Endothelial cell of umbilical vein (primary cell): ENCODE data around the gene MCM9. TPM values are rescaled to one million over a fixed set of nuclear protein-coding genes. Genes with fewer than 3 reads are reported as not detected.

Experiments
- BruUV-seq: library from RNA; stranded (reverse); fragments of 400-500 nt; replicated peaks from 2 replicates; lab custom pipeline; 2021; lab: Mats Ljungman, UMichigan
- CTCF ChIA-PET: fragments of 300-600, 350-600 bp; sonication (Branson Sonifier 250); formaldehyde crosslinking; loops from one replicate; lab custom pipeline; 2021; ENCODE audit warnings: antibody characterized with exemption, inconsistent platforms; lab: Charles Lee
- POLR2A ChIA-PET: fragments of 300-600, 350-600 bp; sonication (Branson Sonifier 250); formaldehyde crosslinking; loops from one replicate; lab custom pipeline; 2021; ENCODE audit warnings: antibody characterized with exemption, inconsistent platforms; lab: Charles Lee
- DNase-seq: peaks from one replicate; pipeline ENCODE4 v3.0.0-alpha.2; 2011; ENCODE audit warnings: low read depth, low spot score
- FAIRE-seq: peaks from 2 replicates; lab custom pipeline; 2011; peaks lifted over from hg19 to GRCh38; lab: Jason Lieb, UNC
- H2AFZ ChIP-seq: 2 replicates; pipeline ENCODE4 v1.6.0; 2012; ENCODE audit warnings: low read depth, low read length, control low read depth, inconsistent platforms
- H3K27ac ChIP-seq: 2 replicates; pipeline ENCODE4 v1.5.1; 2011; ENCODE audit warnings: low read depth, mild to moderate bottlenecking, control low read depth, low read length, moderate library complexity; ENCODE audit not compliant: insufficient read depth
- H3K27me3 ChIP-seq, 2 experiments: 2 replicates each; pipeline versions ENCODE4 v1.6.0 to v1.6.1; 2011; ENCODE audit warnings: low read length in 2 of 2, mixed read lengths in 1 of 2; ENCODE audit not compliant: control insufficient read depth in 2 of 2, insufficient read depth in 2 of 2
- H3K36me3 ChIP-seq, 2 experiments: 2 replicates in 1 of 2; 3 replicates in 1 of 2; pipeline ENCODE4 v1.5.1; 2011; ENCODE audit warnings: low read length in 2 of 2, mild to moderate bottlenecking in 1 of 2, moderate library complexity in 1 of 2; ENCODE audit not compliant: control insufficient read depth in 2 of 2, insufficient read depth in 2 of 2; ENCODE audit errors: extremely low read depth in 1 of 2
- H3K4me1 ChIP-seq: 3 replicates; pipeline ENCODE4 v1.5.1; 2011; ENCODE audit warnings: mild to moderate bottlenecking, low read length; ENCODE audit not compliant: control insufficient read depth, insufficient read depth; ENCODE audit errors: extremely low read depth
- H3K4me2 ChIP-seq: 2 replicates; pipeline ENCODE4 v1.6.1; 2011; ENCODE audit warnings: low read length, control low read depth, mixed read lengths; ENCODE audit not compliant: insufficient read depth
- H3K4me3 ChIP-seq, 3 experiments: fragments of 200-600 bp in 1 of 3; sonication (generic), shearing (Covaris generic) in 1 of 3; replicated peaks in 1 of 3; 2 replicates each; pipeline ENCODE4 v1.5.1; 2011 to 2016; ENCODE audit warnings: control low read depth in 3 of 3, low read length in 3 of 3, mild to moderate bottlenecking in 2 of 3, inconsistent platforms in 1 of 3, low read depth in 1 of 3, moderate library complexity in 1 of 3; ENCODE audit not compliant: insufficient read depth in 1 of 3
- H3K79me2 ChIP-seq: 2 replicates; pipeline ENCODE4 v1.6.0; 2012; ENCODE audit warnings: low read length, inconsistent platforms; ENCODE audit not compliant: control insufficient read depth, insufficient read depth
- H3K9ac ChIP-seq: replicated peaks from 2 replicates; pipeline ENCODE3; 2011; ENCODE audit warnings: low read length, control low read depth; ENCODE audit not compliant: insufficient read depth; ENCODE audit errors: extremely low read depth
- H3K9me1 ChIP-seq: replicated peaks from 3 replicates; pipeline ENCODE4 v1.6.0; 2011; ENCODE audit warnings: mild to moderate bottlenecking, low read length; ENCODE audit not compliant: control insufficient read depth, insufficient read depth; ENCODE audit errors: extremely low read depth
- H3K9me3 ChIP-seq: replicated peaks from 2 replicates; pipeline ENCODE4 v1.5.1; 2012; ENCODE audit warnings: low read length, inconsistent platforms; ENCODE audit not compliant: control insufficient read depth, insufficient read depth
- H4K20me1 ChIP-seq: replicated peaks from 2 replicates; pipeline ENCODE3; 2011; ENCODE audit warnings: mild to moderate bottlenecking, low read length; ENCODE audit not compliant: control insufficient read depth, insufficient read depth; ENCODE audit errors: extremely low read depth
- EZH2 ChIP-seq: IDR thresholded peaks from 2 replicates; pipeline ENCODE4 v1.6.1; 2012; ENCODE audit warnings: borderline replicate concordance, low read depth, mild to moderate bottlenecking, moderate library complexity, low read length, inconsistent platforms; ENCODE audit not compliant: severe bottlenecking
- FOS ChIP-seq: IDR thresholded peaks from 2 replicates; pipeline ENCODE4 v1.6.1; 2011; ENCODE audit warnings: mild to moderate bottlenecking, low read length, moderate library complexity, borderline replicate concordance; ENCODE audit not compliant: insufficient read depth
- GATA2 ChIP-seq: IDR thresholded peaks from 2 replicates; pipeline ENCODE4 v1.7.0; 2011; ENCODE audit warnings: low read depth, mild to moderate bottlenecking, moderate library complexity, mixed read lengths, low read length; ENCODE audit not compliant: insufficient read length, insufficient read depth
- JUN ChIP-seq: IDR thresholded peaks from 2 replicates; pipeline ENCODE4 v1.6.1; 2011; ENCODE audit warnings: borderline replicate concordance, low read depth; ENCODE audit not compliant: insufficient read length, insufficient read depth
- MYC ChIP-seq: IDR thresholded peaks from one replicate; pipeline ENCODE4 v1.6.1; 2011; ENCODE audit warnings: mild to moderate bottlenecking, low read depth, low read length
- POLR2A ChIP-seq: IDR thresholded peaks from 2 replicates; pipeline ENCODE4 v1.6.1; 2012; ENCODE audit warnings: low read depth, mild to moderate bottlenecking, control low read depth, low read length
- POLR2AphosphoS5 ChIP-seq: IDR thresholded peaks from 2 replicates; pipeline ENCODE4 v1.6.1; 2012; ENCODE audit warnings: low read depth, mild to moderate bottlenecking, control low read depth, low read length, moderate library complexity; ENCODE audit not compliant: insufficient read depth
- dilution Hi-C: fragments of 300-500 bp; cut with MboI; formaldehyde crosslinking; loops from one replicate; pipeline ENCODE4 v1.15.0; 2019; ENCODE audit warnings: low sequenced_read_pairs; ENCODE audit not compliant: extremely low pct_ligation_motif_present
- intact Hi-C: fragments of 100-400 bp; cut with micrococcal nuclease; formaldehyde crosslinking; loops from one replicate; pipeline ENCODE4 v1.10.0; 2022
- polyA plus RNA-seq, 4 experiments: library from polyadenylated mRNA; depleted of rRNA in 3 of 4; stranded (reverse) in 3 of 4; unstranded in 1 of 4; fragments of >200 nt; gene quantifications; 2 replicates each; pipeline versions ENCODE4 v1.2.1 to v1.2.3, GENCODE V29; 2011 to 2012; ENCODE audit warnings: missing spikeins in 1 of 4
- total RNA-seq: library from RNA; stranded (reverse); gene quantifications from 2 replicates; pipeline ENCODE4 v1.2.3, GENCODE V29; 2021
- TF ChIP-seq, protein P1 (sequence below), 2 donors: IDR thresholded peaks; 1 replicate in 1 of 2; 2 replicates in 1 of 2; pipeline ENCODE4 v1.5.1; 2011; ENCODE audit warnings: low read length in 2 of 2, mild to moderate bottlenecking in 2 of 2, moderate library complexity in 2 of 2, control low read depth in 1 of 2, inconsistent platforms in 1 of 2, low read depth in 1 of 2; ENCODE audit not compliant: insufficient read depth in 1 of 2; ENCODE audit errors: extremely low read depth in 1 of 2
- TF ChIP-seq, protein P2 (sequence below): IDR thresholded peaks from 2 replicates; pipeline ENCODE4 v1.6.1; 2011; ENCODE audit not compliant: insufficient read depth, insufficient read length

Gene MCM9
- total and polyA plus RNA-seq, 2 donors (not counting 3 experiments of a cell fraction or from before 2014, with no cell fraction given) = 2.0 to 14.1 TPM

DNA sequence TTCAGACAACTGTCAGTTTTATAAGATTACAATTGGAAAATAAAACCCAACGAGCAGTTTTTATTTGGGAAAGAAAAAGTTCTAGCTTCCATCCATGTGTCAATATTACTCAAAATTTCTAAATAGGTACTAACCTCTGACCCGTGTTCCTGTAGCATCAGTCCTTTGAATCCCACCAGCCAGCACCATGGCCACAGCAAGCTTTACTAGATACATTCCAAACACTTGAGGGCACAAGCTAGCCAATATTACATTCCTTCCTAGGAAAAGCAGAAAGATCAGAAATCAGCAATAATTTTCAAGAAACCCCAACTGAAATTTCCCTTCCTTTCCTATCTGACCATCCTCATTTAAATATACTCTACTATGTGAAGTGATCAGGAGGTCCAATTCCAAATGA lies 21.8 kb downstream of the MCM9 start:
- H3K4me1 ChIP-seq = no peaks in the 10 kb centered on the region
- BruUV-seq = no TSS peak
- H3K4me2 ChIP-seq = no peak overlapping the region
- H3K27ac ChIP-seq = no peak overlapping the region
- no peaks in the 10 kb centered on the region for H3K27me3 ChIP-seq
- no peaks in the 10 kb centered on the region for H4K20me1 ChIP-seq
- no peak for FAIRE-seq
- POLR2A ChIA-PET = no interaction called here
- no peak for TF ChIP-seq EZH2
- no peak for TF ChIP-seq MYC
- TF ChIP-seq GATA2 = no peak
- no peak for TF ChIP-seq JUN
- TF ChIP-seq FOS = no peak
- no peak overlapping the region for H3K4me3 ChIP-seq
- no peak overlapping the region for H3K9ac ChIP-seq
- intact Hi-C loops (no loop called here), dilution Hi-C loops (no loop called here)
- H2AFZ ChIP-seq = no peak overlapping the region
- no peaks in the 10 kb centered on the region for H3K9me3 ChIP-seq
- CTCF ChIA-PET = interaction anchor here (1.0 kb wide), 1 partner anchor 198 kb away, joined by 3 read pairs; no protein-coding TSS in a partner anchor
- DNase-seq = no peak
- H3K9me1 ChIP-seq = no peaks in the 10 kb centered on the region
- H3K79me2 ChIP-seq = no peaks in the 10 kb centered on the region
- H3K36me3 ChIP-seq = peaks cover 9 to 17% of the 10 kb centered on the region in 2 experiments

DNA sequence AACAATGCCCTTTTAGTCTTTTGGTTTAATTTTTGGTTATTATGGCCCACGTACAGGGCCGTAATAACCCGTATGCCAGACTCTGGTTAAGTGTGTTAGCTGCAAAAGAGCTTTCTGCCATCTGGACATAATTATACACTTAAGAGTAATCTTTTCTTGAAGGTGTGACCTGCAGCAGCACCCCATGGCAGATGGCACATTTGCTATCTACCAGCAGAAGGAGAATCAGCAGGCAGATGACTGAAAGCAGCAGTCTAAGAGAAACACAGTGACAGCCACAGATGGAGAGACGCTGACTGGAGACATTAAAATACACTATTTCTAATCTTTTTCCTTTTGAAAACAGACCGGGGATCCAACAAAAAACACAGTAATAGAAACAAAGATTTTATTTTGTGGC lies 22.3 kb downstream of the MCM9 start:
- Histone ChIP-seq H3K27me3 (no peaks in the 10 kb centered on the region), H3K4me3 (no peak overlapping the region), H3K27ac (no peak overlapping the region), H3K79me2 (no peaks in the 10 kb centered on the region), H3K9ac (no peak overlapping the region), H3K9me3 (no peaks in the 10 kb centered on the region), H3K36me3 (peaks cover 9 to 20% of the 10 kb centered on the region in 2 experiments), H3K4me1 (no peaks in the 10 kb centered on the region), H3K9me1 (no peaks in the 10 kb centered on the region), H4K20me1 (no peaks in the 10 kb centered on the region), H3K4me2 (no peak overlapping the region), H2AFZ (no peak overlapping the region)
- POLR2A ChIA-PET = no interaction called here
- DNase-seq (no peak), FAIRE-seq (no peak)
- TF ChIP-seq, protein P1, sequence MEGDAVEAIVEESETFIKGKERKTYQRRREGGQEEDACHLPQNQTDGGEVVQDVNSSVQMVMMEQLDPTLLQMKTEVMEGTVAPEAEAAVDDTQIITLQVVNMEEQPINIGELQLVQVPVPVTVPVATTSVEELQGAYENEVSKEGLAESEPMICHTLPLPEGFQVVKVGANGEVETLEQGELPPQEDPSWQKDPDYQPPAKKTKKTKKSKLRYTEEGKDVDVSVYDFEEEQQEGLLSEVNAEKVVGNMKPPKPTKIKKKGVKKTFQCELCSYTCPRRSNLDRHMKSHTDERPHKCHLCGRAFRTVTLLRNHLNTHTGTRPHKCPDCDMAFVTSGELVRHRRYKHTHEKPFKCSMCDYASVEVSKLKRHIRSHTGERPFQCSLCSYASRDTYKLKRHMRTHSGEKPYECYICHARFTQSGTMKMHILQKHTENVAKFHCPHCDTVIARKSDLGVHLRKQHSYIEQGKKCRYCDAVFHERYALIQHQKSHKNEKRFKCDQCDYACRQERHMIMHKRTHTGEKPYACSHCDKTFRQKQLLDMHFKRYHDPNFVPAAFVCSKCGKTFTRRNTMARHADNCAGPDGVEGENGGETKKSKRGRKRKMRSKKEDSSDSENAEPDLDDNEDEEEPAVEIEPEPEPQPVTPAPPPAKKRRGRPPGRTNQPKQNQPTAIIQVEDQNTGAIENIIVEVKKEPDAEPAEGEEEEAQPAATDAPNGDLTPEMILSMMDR (IDR thresholded peaks at IDR 0.05; ENCODE audit: extremely low read depth in 1 of 2, insufficient read depth in 1 of 2, low read depth in 1 of 2, low read length in 2 of 2) = no peak
- TF ChIP-seq, protein P2, sequence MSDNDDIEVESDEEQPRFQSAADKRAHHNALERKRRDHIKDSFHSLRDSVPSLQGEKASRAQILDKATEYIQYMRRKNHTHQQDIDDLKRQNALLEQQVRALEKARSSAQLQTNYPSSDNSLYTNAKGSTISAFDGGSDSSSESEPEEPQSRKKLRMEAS = no peak
- TF ChIP-seq EZH2 (no peak), JUN (no peak), FOS (no peak), POLR2AphosphoS5 (no peak), MYC (no peak), POLR2A (no peak), GATA2 (no peak)
- CTCF ChIA-PET = interaction anchor here (1.0 kb wide), 1 partner anchor 198 kb away, joined by 3 read pairs; no protein-coding TSS in a partner anchor
- no TSS peak for BruUV-seq
- dilution Hi-C loops (no loop called here), intact Hi-C loops (no loop called here)
